H7 (cell line): ENCODE results near the gene IL3. TPM values are rescaled to one million over a fixed set of nuclear protein-coding genes. Genes with fewer than 3 reads are reported as not detected.

Experiments
- DNase-seq: peaks from one replicate; pipeline ENCODE4 v3.0.0; 2012
- H3K27me3 ChIP-seq: 2 replicates; pipeline ENCODE4 v1.6.0; 2011; ENCODE audit warnings: mild to moderate bottlenecking, low read length; ENCODE audit not compliant: control insufficient read depth, insufficient read depth
- H3K36me3 ChIP-seq: replicated peaks from 2 replicates; pipeline ENCODE4 v1.5.1; 2011; ENCODE audit warnings: low read length; ENCODE audit not compliant: control insufficient read depth, insufficient read depth
- H3K4me3 ChIP-seq: 2 replicates; pipeline ENCODE4 v1.5.1; 2011; ENCODE audit warnings: low read depth, mild to moderate bottlenecking, control low read depth, low read length, moderate library complexity; ENCODE audit not compliant: insufficient read depth
- total RNA-seq: library from RNA; depleted of rRNA; stranded (reverse); fragments of >200 nt; shearing (Covaris generic); gene quantifications from 2 replicates; pipeline ENCODE4 v1.2.3, GENCODE V29; 2014

IL3 gene
- total RNA-seq, 1 experiment from 2014 or later: not detected

- Histone ChIP-seq H3K27me3 (no peaks in the 10 kb centered on the region), H3K4me3 (no peak overlapping the region), H3K36me3 (no peaks in the 10 kb centered on the region)
- DNase-seq: peak; percentile 14
These were observed 1.8 kb upstream of the IL3 start for GRCh38 chr5:132058646-132059042.

DNA sequence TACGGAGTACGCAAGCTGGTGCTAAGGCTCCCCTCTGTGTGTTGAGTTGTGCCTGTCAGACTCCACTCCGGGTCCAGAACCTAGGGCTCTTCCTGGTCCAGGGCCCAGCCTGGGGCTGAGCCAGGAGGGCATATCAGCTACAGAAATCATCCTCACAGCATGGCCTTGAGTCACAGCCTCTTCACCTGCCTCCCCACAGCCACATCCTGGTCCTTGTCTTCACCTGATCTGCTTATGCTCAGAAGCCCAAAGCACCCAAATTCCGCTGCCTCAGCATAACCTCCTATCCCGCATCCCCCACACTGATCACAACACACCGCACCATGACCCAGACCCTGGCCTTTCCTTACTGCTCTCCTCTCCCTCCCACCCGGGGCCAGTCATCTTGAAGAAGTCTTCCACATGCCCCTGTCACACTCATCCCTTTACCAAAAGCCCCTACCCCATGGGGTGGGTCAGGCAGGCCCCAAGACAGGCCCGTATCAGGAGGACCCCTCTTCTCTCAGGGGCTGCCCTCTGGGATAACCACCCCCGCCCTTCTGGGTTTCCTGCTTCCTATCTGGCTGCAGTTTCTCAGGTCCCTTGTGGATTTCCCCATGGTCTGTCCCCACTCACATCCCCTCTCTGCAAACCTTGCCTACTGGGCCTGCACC lies 1.3 kb upstream of the IL3 start:
- Histone ChIP-seq H3K36me3 (no peaks in the 10 kb centered on the region), H3K4me3 (no peak overlapping the region), H3K27me3 (no peaks in the 10 kb centered on the region)
- DNase-seq: peak; percentile 32

- no peak overlapping the region for H3K4me3 ChIP-seq
- no peaks in the 10 kb centered on the region for H3K27me3 ChIP-seq
- H3K36me3 ChIP-seq: no peaks in the 10 kb centered on the region
- peak; percentile 33 for DNase-seq
These were observed 557 bp upstream of the IL3 start for GRCh38 chr5:132059696-132060500.

DNA sequence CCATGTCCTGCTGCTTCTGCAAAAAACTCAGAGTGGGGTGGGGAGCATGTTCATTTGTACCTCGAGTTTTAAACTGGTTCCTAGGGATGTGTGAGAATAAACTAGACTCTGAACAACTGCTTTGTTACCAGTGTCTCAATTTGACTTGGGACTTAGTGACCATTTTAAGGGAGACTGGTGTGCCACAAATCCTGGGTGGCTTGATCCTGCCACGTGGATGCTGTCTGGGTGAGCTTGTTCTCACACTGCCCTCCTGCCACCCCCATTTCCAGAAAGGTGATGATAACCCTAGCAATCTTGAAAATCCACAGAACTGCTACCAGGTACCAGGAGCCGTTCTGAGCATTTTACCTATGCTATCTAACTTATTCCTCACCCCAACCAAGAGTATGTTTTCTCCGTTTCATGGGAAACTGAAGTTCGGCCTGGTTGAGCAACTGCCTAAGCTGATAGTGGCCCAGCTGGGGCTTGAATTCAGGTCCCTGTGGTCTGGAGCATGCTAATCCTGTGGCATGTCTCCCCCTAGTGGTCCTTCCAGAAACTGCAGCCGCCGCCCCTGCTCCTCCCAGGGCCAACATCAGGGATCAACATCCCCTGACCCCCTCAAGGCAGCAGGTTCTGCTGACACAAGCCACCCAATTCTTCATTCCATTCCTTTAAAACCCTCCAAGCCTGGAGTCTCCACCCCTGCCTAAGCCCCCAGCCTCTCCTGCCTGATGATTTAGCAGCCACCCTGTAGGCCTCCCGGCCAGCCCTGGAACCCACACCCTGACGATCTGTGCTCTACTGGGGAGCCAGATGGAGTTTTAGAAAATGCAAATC lies 2.8 kb downstream of the IL3 start:
- DNase-seq: peak; percentile 90
- no peak overlapping the region for H3K4me3 ChIP-seq
- no peaks in the 10 kb centered on the region for H3K36me3 ChIP-seq
- H3K27me3 ChIP-seq: no peaks in the 10 kb centered on the region

DNA sequence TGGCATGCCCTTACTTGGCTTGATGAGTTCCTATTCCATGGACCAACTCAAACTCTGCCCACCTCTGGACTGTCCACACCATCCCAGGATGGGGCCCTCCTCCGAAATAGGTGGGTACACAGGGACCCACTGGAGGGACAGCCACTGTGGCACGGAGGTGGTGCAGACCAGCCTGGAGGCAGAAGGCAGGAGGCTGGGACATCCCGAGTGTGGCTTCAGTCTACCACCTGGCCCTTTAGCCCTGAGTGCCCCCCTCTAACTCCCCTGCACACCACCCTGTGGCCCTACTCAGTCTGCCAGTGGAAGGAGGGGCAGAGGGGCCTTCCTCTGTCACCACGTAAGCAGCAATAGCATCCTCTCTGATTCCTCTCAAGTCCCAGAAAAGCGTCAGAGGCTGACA lies 3.7 kb downstream of the IL3 start:
- Histone ChIP-seq H3K27me3 (no peaks in the 10 kb centered on the region), H3K4me3 (no peak overlapping the region), H3K36me3 (no peaks in the 10 kb centered on the region)
- DNase-seq: peak; percentile 9

DNA sequence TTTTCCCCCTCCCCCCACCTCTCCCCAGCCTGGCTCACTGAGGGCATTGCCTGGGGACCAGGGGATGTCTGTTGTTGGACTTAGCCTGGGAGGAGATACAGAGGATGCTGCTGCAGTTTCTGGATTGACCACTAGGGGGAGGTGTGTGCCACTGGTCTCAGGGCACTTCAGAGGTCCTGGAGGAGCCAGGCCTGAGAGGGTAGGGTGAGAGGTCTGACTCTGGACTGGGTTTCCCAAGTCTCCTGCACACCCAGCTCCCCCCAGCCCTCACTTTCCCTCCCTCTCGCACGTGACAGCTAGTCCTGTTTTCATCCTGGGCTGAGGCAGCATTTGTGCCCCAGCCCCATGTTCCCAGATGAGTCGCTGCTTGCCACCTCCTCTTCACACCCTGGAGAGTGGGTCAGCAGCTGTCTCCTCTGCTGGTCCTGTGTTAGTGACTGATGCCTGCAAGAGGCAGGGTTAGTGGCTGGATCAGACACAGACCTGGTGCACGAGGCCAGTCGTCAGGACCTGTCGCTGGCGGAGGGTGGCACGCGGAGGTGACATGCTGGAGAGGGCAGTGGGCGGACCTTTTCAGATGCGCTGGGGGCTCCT lies 4.4 kb downstream of the IL3 start:
- Histone ChIP-seq H3K36me3 (no peaks in the 10 kb centered on the region), H3K27me3 (no peaks in the 10 kb centered on the region), H3K4me3 (no peak overlapping the region)
- DNase-seq: peak; percentile 91

DNA sequence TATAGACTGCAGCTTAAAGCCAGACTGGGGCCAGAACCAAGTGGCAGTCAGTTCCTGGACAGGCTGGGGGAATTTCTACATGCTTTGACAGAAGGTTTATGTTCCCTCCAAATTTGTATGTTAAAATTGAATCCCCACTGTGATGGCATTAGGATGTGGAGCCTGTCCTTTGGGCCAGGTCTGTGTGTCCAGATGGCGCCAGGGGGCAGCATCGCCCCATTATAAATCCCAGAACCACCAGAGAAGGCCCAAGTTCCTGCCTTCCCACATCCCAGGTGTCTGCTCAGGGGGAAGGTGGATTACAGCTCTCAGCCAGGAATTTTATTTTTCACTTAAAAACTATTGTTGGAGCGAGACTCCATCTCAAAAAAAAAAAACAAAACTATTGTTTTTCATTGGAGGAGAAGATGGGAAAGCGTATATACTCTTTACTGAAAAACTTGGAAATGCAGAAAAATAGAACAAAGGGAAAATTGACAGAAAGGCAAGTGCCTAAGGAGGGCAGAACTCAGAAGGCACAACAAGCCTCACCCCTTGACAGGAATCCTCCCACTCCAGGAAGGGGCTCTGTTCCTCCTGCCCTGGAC lies 5.0 kb downstream of the IL3 start:
- Histone ChIP-seq H3K4me3 (no peak overlapping the region), H3K27me3 (no peaks in the 10 kb centered on the region), H3K36me3 (no peaks in the 10 kb centered on the region)
- peak; percentile 94 for DNase-seq

DNA sequence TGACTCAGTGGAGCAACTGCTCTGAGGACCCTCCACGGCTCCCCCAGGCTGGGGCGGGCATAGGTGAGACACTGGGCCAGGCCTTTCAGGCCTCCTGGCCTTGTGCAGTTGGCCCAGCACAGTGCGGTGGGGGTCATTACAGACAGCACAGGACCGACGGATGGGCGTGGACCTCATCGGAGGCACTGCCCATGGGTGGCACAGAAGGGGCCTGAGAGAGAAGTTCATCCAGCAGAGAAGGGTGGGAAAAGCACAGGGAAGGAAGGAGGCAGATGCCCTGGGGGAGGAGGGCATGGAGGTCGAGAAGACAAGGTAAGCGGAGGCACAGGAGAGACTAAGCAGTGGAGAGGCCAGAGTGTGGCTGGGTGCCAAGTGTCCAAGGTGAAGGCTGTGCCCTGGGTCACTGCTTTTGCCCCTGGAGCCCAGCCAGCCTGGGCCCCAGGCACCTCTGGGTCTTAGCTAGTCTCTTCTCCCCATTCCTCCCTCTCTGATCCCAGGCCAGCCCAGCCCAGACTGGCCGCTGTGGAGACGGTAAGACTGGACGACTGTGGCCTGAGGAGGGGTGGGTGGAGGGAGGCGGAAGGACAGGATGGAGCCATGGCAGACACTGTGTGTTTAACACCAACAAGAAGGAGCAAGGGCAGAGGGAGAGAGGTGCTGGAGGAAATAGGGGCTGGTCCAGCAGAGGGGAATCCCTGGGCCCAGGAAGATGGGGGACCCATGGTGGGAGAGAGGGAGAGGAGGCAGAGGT lies 5.7 kb downstream of the IL3 start:
- no peaks in the 10 kb centered on the region for H3K36me3 ChIP-seq
- DNase-seq: no peak
- H3K27me3 ChIP-seq: no peaks in the 10 kb centered on the region
- H3K4me3 ChIP-seq: no peak overlapping the region

DNA sequence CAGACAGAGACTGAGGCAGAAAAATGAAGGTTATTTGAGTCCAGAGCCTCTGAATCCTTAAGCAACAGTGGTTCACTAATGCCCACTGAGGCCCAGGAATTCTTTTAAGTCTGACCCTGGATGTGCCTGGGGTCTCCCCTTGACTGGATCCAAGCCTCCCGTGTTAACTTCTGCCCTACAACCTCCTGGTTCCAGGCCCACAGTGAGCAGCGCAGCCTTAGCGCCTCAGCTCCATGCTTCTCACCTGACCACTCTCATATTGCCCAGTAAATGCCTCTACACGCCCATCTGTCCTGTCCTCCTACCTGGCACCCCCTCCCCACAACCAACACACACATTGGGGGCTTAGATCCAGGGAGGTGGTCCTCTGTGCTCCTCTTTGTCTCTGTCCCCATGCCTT lies 6.4 kb downstream of the IL3 start:
- H3K36me3 ChIP-seq: no peaks in the 10 kb centered on the region
- DNase-seq: no peak
- no peak overlapping the region for H3K4me3 ChIP-seq
- H3K27me3 ChIP-seq: no peaks in the 10 kb centered on the region

DNA sequence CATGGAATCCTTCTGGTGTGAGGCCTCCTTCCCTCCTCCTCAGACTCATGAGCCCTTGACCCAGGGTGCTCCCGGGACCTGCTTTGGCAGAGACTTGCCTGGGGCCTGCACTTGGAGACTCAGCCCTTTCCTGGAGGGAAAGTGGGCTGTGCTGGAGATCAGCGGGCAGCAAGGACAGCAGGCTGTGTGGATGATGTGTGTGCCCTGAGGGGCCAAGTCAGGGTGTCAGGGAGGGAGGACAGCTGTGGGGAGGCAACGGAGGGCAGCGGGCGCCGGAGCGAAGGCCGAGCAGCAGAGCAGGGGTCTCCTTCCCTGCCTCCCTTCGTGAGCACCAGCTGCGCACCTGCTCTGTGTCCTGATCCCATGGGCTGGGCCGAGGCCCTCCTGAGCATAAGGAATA lies 7.0 kb downstream of the IL3 start:
- no peaks in the 10 kb centered on the region for H3K27me3 ChIP-seq
- H3K4me3 ChIP-seq: no peak overlapping the region
- H3K36me3 ChIP-seq: no peaks in the 10 kb centered on the region
- no peak for DNase-seq

DNA sequence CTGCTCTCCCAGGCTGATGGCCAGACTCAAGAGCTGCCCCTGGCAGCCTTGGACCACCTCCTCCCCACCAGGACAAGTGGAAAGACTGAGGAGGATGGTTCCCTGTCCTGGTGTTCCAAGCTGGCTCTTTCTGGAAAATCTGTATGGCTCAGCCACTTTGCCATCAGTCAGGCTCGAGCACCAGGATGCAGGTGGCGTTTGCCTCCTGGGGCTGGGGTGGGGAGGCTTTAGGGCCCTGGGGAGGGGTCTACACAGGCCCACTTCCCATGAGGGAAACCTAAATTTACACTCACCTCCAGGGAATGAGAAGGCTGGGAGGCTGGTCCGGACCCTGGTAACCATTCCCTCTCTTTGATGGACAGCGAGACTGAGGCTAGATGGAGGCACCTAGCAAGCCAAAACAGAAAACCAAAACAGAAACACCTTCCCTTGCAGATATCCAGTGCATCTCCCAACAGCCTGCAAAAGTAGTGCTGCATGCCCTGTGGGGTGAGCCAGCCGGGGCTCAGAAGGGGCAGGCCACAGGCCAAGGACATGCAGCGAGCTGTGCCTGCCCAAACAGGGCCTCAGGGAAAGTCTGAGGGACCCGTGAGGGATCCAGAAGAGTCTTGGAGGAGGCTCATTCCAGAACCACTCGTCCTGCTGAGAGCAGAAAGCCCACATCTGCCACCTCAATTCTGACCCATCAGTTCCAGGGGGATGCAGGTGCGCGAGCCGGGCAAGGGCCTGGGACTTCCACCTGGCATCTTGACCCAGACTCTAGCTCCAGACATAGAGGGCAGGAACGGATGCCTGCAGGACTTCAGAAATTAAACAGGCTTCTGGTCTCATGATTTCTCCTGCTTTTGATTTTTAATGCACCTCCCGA lies 7.7 kb downstream of the IL3 start:
- Histone ChIP-seq H3K4me3 (no peak overlapping the region), H3K36me3 (no peaks in the 10 kb centered on the region), H3K27me3 (no peaks in the 10 kb centered on the region)
- DNase-seq: no peak

DNA sequence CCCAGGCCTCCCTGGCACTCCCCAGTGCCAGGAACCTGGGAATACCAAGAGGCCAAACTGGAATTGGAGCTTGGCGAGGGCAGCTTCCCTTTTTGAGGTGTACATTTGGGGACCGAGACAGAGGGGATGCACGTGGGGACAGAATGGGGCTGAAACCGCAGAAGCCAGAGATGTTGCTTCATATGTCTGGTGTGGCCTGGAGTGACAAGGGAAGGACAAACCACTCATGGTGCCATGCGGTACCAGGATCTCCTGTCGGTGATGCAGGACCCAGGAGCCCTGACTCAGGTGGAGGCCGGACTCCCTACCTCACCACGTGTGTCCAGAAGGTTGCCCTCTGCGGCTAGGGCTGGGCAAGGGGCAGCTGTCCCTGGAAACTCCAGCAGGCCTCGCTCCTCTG lies 9.1 kb downstream of the IL3 start:
- Histone ChIP-seq H3K27me3 (no peaks in the 10 kb centered on the region), H3K36me3 (no peaks in the 10 kb centered on the region), H3K4me3 (no peak overlapping the region)
- DNase-seq: no peak

GRCh38 chr5:132069994-132070393 lies 9.5 kb downstream of the IL3 start:
- DNase-seq: no peak
- H3K4me3 ChIP-seq: no peak overlapping the region

More at GRCh38 chr5:132069994-132070393, 9.5 kb downstream of the IL3 start:
- H3K27me3 ChIP-seq: no peaks in the 10 kb centered on the region
- no peaks in the 10 kb centered on the region for H3K36me3 ChIP-seq
